CD14-positive monocyte (primary cell): Measurements from ENCODE around the gene CIB4. TPM values are rescaled to one million over a fixed set of nuclear protein-coding genes. Genes with fewer than 3 reads are reported as not detected.

Source experiments
- DNase-seq, 3 donors: peaks; one replicate each; pipeline ENCODE4 v3.0.0-alpha.2; 2011 to 2022
- H2AFZ ChIP-seq: 2 replicates; pipeline ENCODE4 v1.6.0; 2012; ENCODE audit warnings: mild to moderate bottlenecking, low read depth, low read length, inconsistent platforms; ENCODE audit not compliant: insufficient read depth, poor library complexity, severe bottlenecking
- H3K27ac ChIP-seq, 2 donors: 1 replicate in 1 of 2; 2 replicates in 1 of 2; pipeline ENCODE4 v1.5.1; 2012 to 2013; ENCODE audit warnings: low read length in 2 of 2, control low read depth in 1 of 2, inconsistent platforms in 1 of 2, low read depth in 1 of 2, mild to moderate bottlenecking in 1 of 2
- H3K27me3 ChIP-seq, 2 donors: one replicate each; pipeline versions ENCODE4 v1.6.0 to v1.6.1; 2011 to 2013; ENCODE audit warnings: low read length in 2 of 2; ENCODE audit not compliant: control insufficient read depth in 2 of 2, insufficient read depth in 2 of 2
- H3K36me3 ChIP-seq, 2 donors: replicated peaks in 1 of 2; 1 replicate in 1 of 2; 2 replicates in 1 of 2; pipeline versions ENCODE4 v1.5.1 to v1.6.1; 2012 to 2013; ENCODE audit warnings: low read length in 2 of 2, control low read depth in 1 of 2, inconsistent platforms in 1 of 2, mild to moderate bottlenecking in 1 of 2; ENCODE audit not compliant: insufficient read depth in 2 of 2, control insufficient read depth in 1 of 2
- H3K4me1 ChIP-seq, 2 donors: 1 replicate in 1 of 2; 2 replicates in 1 of 2; pipeline versions ENCODE4 v1.5.1 to v1.6.1; 2012 to 2013; ENCODE audit warnings: low read length in 2 of 2, control low read depth in 1 of 2, inconsistent platforms in 1 of 2, mild to moderate bottlenecking in 1 of 2, moderate library complexity in 1 of 2; ENCODE audit not compliant: insufficient read depth in 2 of 2, control insufficient read depth in 1 of 2
- H3K4me2 ChIP-seq: replicated peaks from 2 replicates; pipeline ENCODE3; 2012; ENCODE audit warnings: low read length, moderate library complexity, mild to moderate bottlenecking; ENCODE audit not compliant: poor library complexity, severe bottlenecking; ENCODE audit errors: extremely low read depth
- H3K4me3 ChIP-seq, 3 experiments: fragments of 200-600 bp in 1 of 3; sonication (generic) in 1 of 3; replicated peaks in 1 of 3; 1 replicate in 2 of 3; 2 replicates in 1 of 3; pipeline ENCODE4 v1.5.1; 2011 to 2013; ENCODE audit warnings: low read length in 3 of 3, mild to moderate bottlenecking in 3 of 3, control low read depth in 2 of 3, low read depth in 2 of 3, inconsistent platforms in 1 of 3, moderate library complexity in 1 of 3
- H3K79me2 ChIP-seq: 2 replicates; pipeline ENCODE4 v1.6.0; 2012; ENCODE audit warnings: mild to moderate bottlenecking, control low read depth, inconsistent platforms, low read length, moderate library complexity; ENCODE audit not compliant: insufficient read depth
- H3K9ac ChIP-seq: 2 replicates; pipeline ENCODE4 v1.6.0; 2017; ENCODE audit warnings: low read length, mild to moderate bottlenecking; ENCODE audit not compliant: insufficient read depth, poor library complexity, severe bottlenecking
- H3K9me3 ChIP-seq, 2 donors: replicated peaks in 1 of 2; 1 replicate in 1 of 2; 2 replicates in 1 of 2; pipeline versions ENCODE4 v1.5.1 to v1.6.1; 2012 to 2013; ENCODE audit warnings: low read length in 2 of 2, control low read depth in 1 of 2; ENCODE audit not compliant: control insufficient read depth in 1 of 2, insufficient read depth in 1 of 2
- H4K20me1 ChIP-seq: 2 replicates; pipeline ENCODE4 v1.6.0; 2012; ENCODE audit warnings: mild to moderate bottlenecking, low read length, control low read depth, moderate library complexity; ENCODE audit not compliant: insufficient read depth
- H3K27ac Mint-ChIP-seq, 7 donors: one replicate each; pipeline ENCODE4 v1.8.0; 2020; ENCODE audit warnings: mild to moderate bottlenecking in 7 of 7, mixed read lengths in 7 of 7, moderate library complexity in 6 of 7, inconsistent platforms in 2 of 7
- H3K27me3 Mint-ChIP-seq, 3 donors: one replicate each; pipeline ENCODE4 v1.8.0; 2021 to 2022; ENCODE audit warnings: low read depth in 3 of 3, mild to moderate bottlenecking in 3 of 3, mixed read lengths in 3 of 3, moderate library complexity in 3 of 3, inconsistent platforms in 1 of 3
- H3K36me3 Mint-ChIP-seq, 2 donors: one replicate each; pipeline ENCODE4 v1.8.0; 2020; ENCODE audit warnings: mixed read lengths in 2 of 2, inconsistent platforms in 1 of 2, mild to moderate bottlenecking in 1 of 2
- H3K4me1 Mint-ChIP-seq: one replicate; pipeline ENCODE4 v1.8.0; 2020; ENCODE audit warnings: mild to moderate bottlenecking, mixed read lengths
- H3K4me3 Mint-ChIP-seq, 2 donors: one replicate each; pipeline ENCODE4 v1.8.0; 2020; ENCODE audit warnings: mild to moderate bottlenecking in 2 of 2, mixed read lengths in 2 of 2, moderate library complexity in 1 of 2
- H3K9me3 Mint-ChIP-seq, 7 donors: one replicate each; pipeline ENCODE4 v1.8.0; 2020 to 2022; ENCODE audit warnings: mixed read lengths in 7 of 7, mild to moderate bottlenecking in 6 of 7, moderate library complexity in 6 of 7, inconsistent platforms in 2 of 7
- WGBS: methylation state at CpG from one replicate; pipeline ENCODE4 v1.1.5; 2013; ENCODE audit warnings: missing lambda C conversion rate; ENCODE audit not compliant: insufficient coverage; 5-methylcytosine and 5-hydroxymethylcytosine counted together
- intact Hi-C, 2 donors: fragments of 100-400 bp; cut with micrococcal nuclease; formaldehyde crosslinking; loops; one replicate each; pipeline versions ENCODE4 v1.15.0 to v1.15.1; 2023
- polyA plus RNA-seq, 3 donors: library from polyadenylated mRNA; depleted of rRNA in 1 of 3; unstranded in 2 of 3; stranded (reverse) in 1 of 3; fragments of 300-500 nt in 2 of 3; fragments of >200 nt in 1 of 3; fragmentation: Illumina TruSeq in 2 of 3; gene quantifications; 1 replicate in 2 of 3; 2 replicates in 1 of 3; pipeline ENCODE4 v1.2.3, GENCODE V29; 2012 to 2021
- TF ChIP-seq, protein P1 (sequence below): fragments of 200-600 bp; IDR thresholded peaks from one replicate; pipeline ENCODE4 v1.8.0; 2022; ENCODE audit warnings: antibody characterized with exemption, mild to moderate bottlenecking

CIB4 gene
- polyA plus RNA-seq, 3 donors = not detected

GRCh38 chr2:26649992-26650712, 9.0 kb upstream of the CIB4 start:
- Mint-ChIP-seq H3K4me3 (no peak overlapping the region), H3K27ac (no peak overlapping the region), H3K36me3 (no peaks in the 10 kb centered on the region), H3K4me1 (peaks cover 4% of the 10 kb centered on the region), H3K9me3 (no peaks in the 10 kb centered on the region), H3K27me3 (peaks cover 10 to 16% (median 11%) of the 10 kb centered on the region in 3 donors)
- Histone ChIP-seq H3K9ac (no peak overlapping the region), H3K79me2 (no peaks in the 10 kb centered on the region), H3K27ac (no peak overlapping the region), H3K4me1 (no peaks in the 10 kb centered on the region), H3K4me3 (no peak overlapping the region), H3K4me2 (no peak overlapping the region), H4K20me1 (no peaks in the 10 kb centered on the region), H3K9me3 (no peaks in the 10 kb centered on the region), H3K36me3 (no peaks in the 10 kb centered on the region), H3K27me3 (peaks cover 0 to 4% of the 10 kb centered on the region in 2 donors), H2AFZ (no peak overlapping the region)
- DNase-seq = no peak
- intact Hi-C loops = no loop called here
- TF ChIP-seq, protein P1, sequence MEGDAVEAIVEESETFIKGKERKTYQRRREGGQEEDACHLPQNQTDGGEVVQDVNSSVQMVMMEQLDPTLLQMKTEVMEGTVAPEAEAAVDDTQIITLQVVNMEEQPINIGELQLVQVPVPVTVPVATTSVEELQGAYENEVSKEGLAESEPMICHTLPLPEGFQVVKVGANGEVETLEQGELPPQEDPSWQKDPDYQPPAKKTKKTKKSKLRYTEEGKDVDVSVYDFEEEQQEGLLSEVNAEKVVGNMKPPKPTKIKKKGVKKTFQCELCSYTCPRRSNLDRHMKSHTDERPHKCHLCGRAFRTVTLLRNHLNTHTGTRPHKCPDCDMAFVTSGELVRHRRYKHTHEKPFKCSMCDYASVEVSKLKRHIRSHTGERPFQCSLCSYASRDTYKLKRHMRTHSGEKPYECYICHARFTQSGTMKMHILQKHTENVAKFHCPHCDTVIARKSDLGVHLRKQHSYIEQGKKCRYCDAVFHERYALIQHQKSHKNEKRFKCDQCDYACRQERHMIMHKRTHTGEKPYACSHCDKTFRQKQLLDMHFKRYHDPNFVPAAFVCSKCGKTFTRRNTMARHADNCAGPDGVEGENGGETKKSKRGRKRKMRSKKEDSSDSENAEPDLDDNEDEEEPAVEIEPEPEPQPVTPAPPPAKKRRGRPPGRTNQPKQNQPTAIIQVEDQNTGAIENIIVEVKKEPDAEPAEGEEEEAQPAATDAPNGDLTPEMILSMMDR = no peak
- 84% methylated on average over 9 of the region's 12 CpGs for WGBS

DNA sequence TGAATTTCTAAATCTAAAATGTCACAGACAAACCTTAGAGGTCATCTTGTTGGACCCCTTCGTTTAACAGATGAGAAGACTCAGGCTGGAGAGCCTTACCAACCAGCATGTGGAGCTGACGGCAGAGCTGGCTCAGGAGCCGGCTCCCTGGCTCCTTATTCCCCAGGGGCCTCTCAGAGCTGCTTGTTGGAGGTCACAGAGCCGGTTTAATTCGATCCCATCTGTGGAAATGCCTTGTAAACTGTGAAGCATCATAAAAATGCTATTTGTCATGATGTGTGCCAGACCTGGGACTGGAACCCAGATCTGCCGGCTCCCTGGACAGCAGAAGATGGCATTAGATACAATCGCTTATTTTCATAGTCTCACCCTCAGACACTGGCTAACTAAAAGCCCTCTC, 8.2 kb upstream of the CIB4 start:
- peaks cover 0 to 7% of the 10 kb centered on the region in 2 donors for H3K27me3 ChIP-seq
- WGBS = 88% methylated on average over 4 of the region's 7 CpGs
- no peak overlapping the region for H3K4me3 ChIP-seq
- no peaks in the 10 kb centered on the region for H4K20me1 ChIP-seq
- Mint-ChIP-seq H3K36me3 (no peaks in the 10 kb centered on the region), H3K9me3 (no peaks in the 10 kb centered on the region), H3K27ac (no peak overlapping the region), H3K4me1 (peaks cover 4% of the 10 kb centered on the region), H3K27me3 (peaks cover 11 to 22% (median 17%) of the 10 kb centered on the region in 3 donors), H3K4me3 (no peak overlapping the region)
- no peaks in the 10 kb centered on the region for H3K36me3 ChIP-seq
- TF ChIP-seq, protein P1 = no peak
- no peak overlapping the region for H3K4me2 ChIP-seq
- H3K27ac ChIP-seq = no peak overlapping the region
- H3K79me2 ChIP-seq = no peaks in the 10 kb centered on the region
- H3K9ac ChIP-seq = no peak overlapping the region
- DNase-seq = no peak
- intact Hi-C loops = no loop called here
- no peak overlapping the region for H2AFZ ChIP-seq
- no peaks in the 10 kb centered on the region for H3K9me3 ChIP-seq
- no peaks in the 10 kb centered on the region for H3K4me1 ChIP-seq
